Nephron (organoid): ENCODE data around the gene RBPJL.

ENCODE experiments used
- H3K27ac Mint-ChIP-seq, 3 experiments: 2 replicates each; pipeline ENCODE4 v1.8.0; 2020; ENCODE audit warnings: mixed read lengths in 3 of 3, mild to moderate bottlenecking in 2 of 3, moderate library complexity in 1 of 3
- H3K27me3 Mint-ChIP-seq: 2 replicates; pipeline ENCODE4 v1.8.0; 2021; ENCODE audit warnings: low read depth, mild to moderate bottlenecking, moderate library complexity, mixed read lengths
- H3K36me3 Mint-ChIP-seq: 2 replicates; pipeline ENCODE4 v1.8.0; 2020; ENCODE audit warnings: low read depth, mixed read lengths
- H3K4me1 Mint-ChIP-seq: 2 replicates; pipeline ENCODE4 v1.8.0; 2020; ENCODE audit warnings: mixed read lengths
- H3K4me3 Mint-ChIP-seq, 3 experiments: 2 replicates each; pipeline ENCODE4 v1.8.0; 2020; ENCODE audit warnings: mild to moderate bottlenecking in 3 of 3, mixed read lengths in 3 of 3, moderate library complexity in 2 of 3
- H3K9me3 Mint-ChIP-seq: 2 replicates; pipeline ENCODE4 v1.8.0; 2020; ENCODE audit warnings: mixed read lengths
- CTCF ChIP-seq, 3 experiments: fragments of 200-600 bp; sonication (generic); IDR thresholded peaks; one replicate each; pipeline ENCODE4 v1.5.0; 2021; ENCODE audit warnings: antibody characterized with exemption in 3 of 3; ENCODE audit not compliant: unreplicated experiment in 3 of 3

Gene RBPJL

GRCh38 chr20:45289942-45290676 lies 16.5 kb upstream of the RBPJL start:
- H3K4me1 Mint-ChIP-seq: peaks cover 5% of the 10 kb centered on the region
- H3K27ac Mint-ChIP-seq: no peak overlapping the region
- no peak for TF ChIP-seq CTCF (IDR thresholded peaks at IDR 0.05; ENCODE audit: unreplicated experiment in 3 of 3)
- peaks cover 6% of the 10 kb centered on the region for H3K9me3 Mint-ChIP-seq
- H3K27me3 Mint-ChIP-seq: peaks cover 42% of the 10 kb centered on the region
- no peak overlapping the region for H3K4me3 Mint-ChIP-seq
- no peaks in the 10 kb centered on the region for H3K36me3 Mint-ChIP-seq

- Mint-ChIP-seq H3K27ac (no peak overlapping the region), H3K4me3 (peak overlapping the region in 2 of 3 experiments; percentile 15 to 24), H3K27me3 (peaks cover 42% of the 10 kb centered on the region), H3K36me3 (no peaks in the 10 kb centered on the region), H3K4me1 (peaks cover 5% of the 10 kb centered on the region), H3K9me3 (peaks cover 6% of the 10 kb centered on the region)
- peak; percentile 80 to 86 (median 85) for TF ChIP-seq CTCF (IDR thresholded peaks at IDR 0.05; ENCODE audit: unreplicated experiment in 3 of 3)
These were observed 15.8 kb upstream of the RBPJL start for GRCh38 chr20:45290677-45291355.

- H3K27me3 Mint-ChIP-seq: peaks cover 39% of the 10 kb centered on the region
- peaks cover 5% of the 10 kb centered on the region for H3K4me1 Mint-ChIP-seq
- H3K9me3 Mint-ChIP-seq: peaks cover 6% of the 10 kb centered on the region
- H3K27ac Mint-ChIP-seq: no peak overlapping the region
- no peaks in the 10 kb centered on the region for H3K36me3 Mint-ChIP-seq
- no peak for TF ChIP-seq CTCF (IDR thresholded peaks at IDR 0.05; ENCODE audit: unreplicated experiment in 3 of 3)
- H3K4me3 Mint-ChIP-seq: peak overlapping the region in 1 of 3 experiments; percentile 44
These were observed 15.1 kb upstream of the RBPJL start for GRCh38 chr20:45291526-45291925.

- peaks cover 5% of the 10 kb centered on the region for H3K4me1 Mint-ChIP-seq
- H3K27ac Mint-ChIP-seq: no peak overlapping the region
- H3K9me3 Mint-ChIP-seq: peaks cover 6% of the 10 kb centered on the region
These were observed 14.3 kb upstream of the RBPJL start for GRCh38 chr20:45292343-45292742.

GRCh38 chr20:45293041-45294002 lies 13.3 kb upstream of the RBPJL start:
- H3K27ac Mint-ChIP-seq: peak overlapping the region in 1 of 3 experiments; percentile 73
- H3K27me3 Mint-ChIP-seq: peaks cover 34% of the 10 kb centered on the region
- peaks cover 6% of the 10 kb centered on the region for H3K9me3 Mint-ChIP-seq
- H3K4me3 Mint-ChIP-seq: peak overlapping the region; percentile 77 to 79 (median 79)
- TF ChIP-seq CTCF (IDR thresholded peaks at IDR 0.05; ENCODE audit: unreplicated experiment in 3 of 3): peak; percentile 85 to 94 (median 93)
- H3K36me3 Mint-ChIP-seq: no peaks in the 10 kb centered on the region
- H3K4me1 Mint-ChIP-seq: peaks cover 5% of the 10 kb centered on the region

More at GRCh38 chr20:45292343-45292742, 14.3 kb upstream of the RBPJL start:
- H3K36me3 Mint-ChIP-seq: no peaks in the 10 kb centered on the region
- no peak for TF ChIP-seq CTCF (IDR thresholded peaks at IDR 0.05; ENCODE audit: unreplicated experiment in 3 of 3)
- H3K27me3 Mint-ChIP-seq: peaks cover 35% of the 10 kb centered on the region
- H3K4me3 Mint-ChIP-seq: peak overlapping the region; percentile 77 to 79 (median 77)
